ENCODE measurements around the gene ERCC1.

DNA sequence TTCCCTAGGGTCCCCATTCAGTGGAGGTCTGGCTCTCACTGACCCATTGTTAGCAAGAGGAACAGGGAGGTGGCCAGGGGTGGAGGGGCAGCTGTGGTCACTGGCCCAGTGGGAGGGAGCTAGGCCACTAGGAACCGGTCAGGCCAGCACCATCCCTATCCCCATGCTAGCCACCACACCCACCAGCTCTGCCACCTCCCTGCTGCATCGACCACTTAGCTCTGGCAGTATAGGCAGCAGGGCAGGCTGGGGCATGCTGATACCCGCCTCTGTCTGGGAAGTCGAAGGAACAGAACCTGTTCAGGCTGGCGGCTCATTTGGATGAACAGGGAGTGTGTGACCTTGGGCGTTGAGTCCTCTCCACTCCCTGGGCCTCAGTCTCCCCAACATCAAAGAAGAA lies 23.5 kb downstream of the ERCC1 start:
- TF ChIP-seq, protein P1, sequence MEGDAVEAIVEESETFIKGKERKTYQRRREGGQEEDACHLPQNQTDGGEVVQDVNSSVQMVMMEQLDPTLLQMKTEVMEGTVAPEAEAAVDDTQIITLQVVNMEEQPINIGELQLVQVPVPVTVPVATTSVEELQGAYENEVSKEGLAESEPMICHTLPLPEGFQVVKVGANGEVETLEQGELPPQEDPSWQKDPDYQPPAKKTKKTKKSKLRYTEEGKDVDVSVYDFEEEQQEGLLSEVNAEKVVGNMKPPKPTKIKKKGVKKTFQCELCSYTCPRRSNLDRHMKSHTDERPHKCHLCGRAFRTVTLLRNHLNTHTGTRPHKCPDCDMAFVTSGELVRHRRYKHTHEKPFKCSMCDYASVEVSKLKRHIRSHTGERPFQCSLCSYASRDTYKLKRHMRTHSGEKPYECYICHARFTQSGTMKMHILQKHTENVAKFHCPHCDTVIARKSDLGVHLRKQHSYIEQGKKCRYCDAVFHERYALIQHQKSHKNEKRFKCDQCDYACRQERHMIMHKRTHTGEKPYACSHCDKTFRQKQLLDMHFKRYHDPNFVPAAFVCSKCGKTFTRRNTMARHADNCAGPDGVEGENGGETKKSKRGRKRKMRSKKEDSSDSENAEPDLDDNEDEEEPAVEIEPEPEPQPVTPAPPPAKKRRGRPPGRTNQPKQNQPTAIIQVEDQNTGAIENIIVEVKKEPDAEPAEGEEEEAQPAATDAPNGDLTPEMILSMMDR (IDR thresholded peaks at IDR 0.05), result no peak
- TF ChIP-seq POLR2A (IDR thresholded peaks at IDR 0.05), result no peak

Measured in right lobe of liver (tissue), 4 donors.